HG03469 (cell line): ENCODE results near the gene TTC19.
A peak's percentile ranks its signal among the peaks of the same experiment; 100 is the strongest.
"Not testable (repeated sequence)": the region's sequence is repeated elsewhere in the genome, so short reads cannot be mapped to it uniquely, and the experiment has no call there.

ENCODE experiments used
- ATAC-seq: cut with Tn5 transposase; IDR thresholded peaks from one replicate; pipeline ENCODE4 v1.9.1; 2021; ENCODE audit warnings: mild to moderate bottlenecking, moderate library complexity, moderate number of reproducible peaks; ENCODE audit not compliant: unreplicated experiment

Gene TTC19

GRCh38 chr17:16027708-16028584, 28.3 kb downstream of the TTC19 start:
- ATAC-seq: peak; percentile 83

- no peak for ATAC-seq
Observed at GRCh38 chr17:16033729-16034349, 34.2 kb downstream of the TTC19 start.

DNA sequence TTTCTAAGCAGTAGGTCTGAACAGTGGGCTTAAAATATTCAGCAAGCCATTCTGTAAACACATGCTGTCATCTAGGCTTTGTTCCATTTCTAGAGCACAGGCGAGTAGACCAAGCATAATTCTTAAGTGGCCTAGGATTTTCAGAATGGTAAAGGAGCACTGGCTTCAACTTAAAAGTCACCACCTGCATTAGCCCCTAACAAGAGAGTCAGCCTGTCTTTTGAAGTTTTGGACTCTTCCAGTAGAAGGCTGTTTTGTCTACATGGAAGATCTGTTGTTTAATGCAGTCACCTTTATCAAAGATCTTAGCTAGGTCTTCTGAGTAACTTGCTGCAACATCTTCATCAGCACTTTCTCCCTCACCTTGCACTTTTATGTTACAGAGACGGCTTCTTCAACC, 36.6 kb downstream of the TTC19 start:
- no peak for ATAC-seq

DNA sequence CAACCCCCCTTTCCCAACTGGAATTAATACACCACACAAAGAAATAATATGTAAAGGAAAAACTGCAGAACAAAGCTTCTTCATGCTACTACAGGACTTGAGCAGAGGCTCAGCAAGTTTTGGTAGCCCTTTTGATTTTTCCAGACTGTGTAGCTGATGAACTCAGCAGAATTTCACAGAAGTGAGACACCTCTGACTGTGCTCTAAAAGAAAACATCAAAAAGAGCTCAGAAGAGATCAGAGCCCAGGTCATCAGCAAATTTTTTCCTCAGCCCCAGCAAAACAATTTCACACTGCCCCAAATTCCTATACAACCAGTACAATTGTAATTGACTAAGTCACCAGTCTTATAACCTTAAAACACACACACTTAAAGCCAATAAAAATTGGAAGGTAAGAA, 38.0 kb downstream of the TTC19 start:
- ATAC-seq: no peak

GRCh38 chr17:16040710-16041251, 41.2 kb downstream of the TTC19 start:
- no peak for ATAC-seq

DNA sequence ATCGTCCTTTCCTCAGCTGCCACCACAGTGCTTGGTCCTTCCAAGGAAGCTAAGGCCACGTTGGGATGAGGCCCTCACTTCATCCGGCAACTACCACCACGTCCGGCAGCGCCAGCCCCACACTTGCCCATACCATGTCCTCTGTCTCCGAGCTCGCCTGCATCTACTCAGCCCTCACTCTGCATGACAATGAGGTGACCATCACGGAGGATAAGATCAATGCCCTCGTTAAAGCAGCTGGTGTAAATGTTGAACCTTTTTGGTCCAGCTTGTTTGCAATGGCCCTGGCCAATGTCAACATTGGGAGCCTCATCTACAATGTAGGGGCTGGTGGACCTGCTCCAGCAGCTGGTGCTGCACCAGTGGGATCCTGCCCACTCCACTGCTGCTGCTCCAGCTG, 44.9 kb downstream of the TTC19 start:
- ATAC-seq: no peak

DNA sequence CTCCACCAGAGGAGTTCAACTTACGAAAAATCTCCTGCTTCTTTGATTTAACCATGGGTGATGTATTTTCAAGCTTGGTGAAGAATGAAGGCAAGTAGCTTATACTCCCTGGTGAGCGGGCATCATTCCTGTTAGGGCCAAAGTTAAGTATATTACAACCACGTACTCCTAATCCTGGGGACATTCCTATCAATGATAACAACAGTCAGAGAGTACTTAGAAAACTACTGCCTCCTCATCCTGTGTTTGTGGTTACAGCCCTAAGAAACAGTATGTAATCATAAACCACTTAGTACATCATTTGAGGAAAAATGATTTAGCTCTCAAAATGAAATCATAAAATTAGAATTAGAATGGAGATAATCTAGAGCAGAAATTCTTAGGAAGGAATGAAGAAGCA, 47.3 kb downstream of the TTC19 start:
- ATAC-seq: no peak

DNA sequence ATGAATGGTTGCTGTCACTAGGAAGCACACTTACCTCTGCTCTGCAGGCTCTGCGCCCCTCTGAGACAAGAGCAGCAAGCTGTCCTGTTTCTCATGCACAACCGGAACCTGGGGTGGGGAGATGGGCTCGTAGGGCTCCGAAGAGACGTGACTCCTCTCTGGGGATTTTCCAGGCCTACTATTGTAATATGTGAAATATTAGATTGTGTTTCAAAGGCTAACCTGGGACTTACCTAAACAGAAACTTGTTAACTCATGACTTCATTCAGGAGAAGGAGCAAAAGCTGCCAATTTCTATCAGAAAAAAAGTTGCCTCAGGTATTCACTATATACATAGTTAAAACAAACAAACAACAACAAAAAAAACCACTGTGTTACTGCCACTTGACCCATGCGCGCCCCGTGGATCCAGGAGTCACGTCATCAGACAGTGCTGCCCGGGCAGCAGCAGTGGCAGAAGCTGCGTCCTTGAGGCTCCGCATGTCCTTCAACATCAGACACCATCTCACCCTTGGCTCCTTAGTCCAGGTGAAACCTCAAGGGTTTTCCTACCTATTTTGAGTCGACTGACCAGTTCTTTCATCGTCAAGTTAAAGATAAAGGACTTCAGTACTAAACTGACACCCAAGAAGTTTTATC, 49.3 kb downstream of the TTC19 start:
- no peak for ATAC-seq

- ATAC-seq: no peak
Observed at GRCh38 chr17:16050844-16051243, 51.2 kb downstream of the TTC19 start.

- ATAC-seq: no peak
Observed at GRCh38 chr17:16052486-16052885, 52.9 kb downstream of the TTC19 start.

DNA sequence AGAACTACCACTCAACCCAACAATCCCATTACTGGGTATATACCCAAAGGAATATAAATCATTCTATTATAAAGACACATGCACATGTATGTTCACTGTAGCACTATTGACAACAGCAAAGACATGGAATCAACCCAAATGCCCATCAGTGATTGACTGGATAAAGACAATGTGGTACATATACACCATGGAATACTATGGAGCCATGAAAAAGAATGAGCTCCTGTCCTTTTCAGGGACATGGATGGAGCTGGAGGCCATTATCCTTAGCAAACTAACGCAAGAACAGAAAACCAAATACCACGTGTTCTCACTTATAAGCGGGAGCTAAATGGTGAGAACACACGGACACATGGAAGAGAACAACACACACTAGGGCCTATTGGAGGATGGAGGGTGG, 55.5 kb downstream of the TTC19 start:
- ATAC-seq: not testable (repeated sequence)

- ATAC-seq: no peak
Observed at GRCh38 chr17:16061631-16062030, 62.0 kb downstream of the TTC19 start.

DNA sequence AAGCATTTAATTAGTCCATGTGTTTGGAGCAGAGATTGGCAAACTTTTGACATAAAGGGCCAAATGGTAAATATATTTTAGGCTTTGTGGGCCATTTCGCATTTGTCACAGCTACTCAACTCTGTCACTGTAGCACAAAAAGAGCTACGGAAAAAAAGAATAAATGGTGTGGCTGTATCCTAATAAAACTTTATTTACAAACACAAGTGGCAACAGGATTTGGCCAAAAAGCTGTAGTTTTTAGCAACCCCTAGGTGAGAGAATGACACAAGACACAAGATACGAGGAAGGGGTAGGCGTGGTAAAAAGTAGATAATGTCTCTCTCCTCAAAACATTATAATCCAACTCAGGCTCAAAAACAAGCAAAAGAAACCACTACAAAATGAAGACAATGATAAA, 66.5 kb downstream of the TTC19 start:
- ATAC-seq: no peak

- ATAC-seq: no peak
Observed at GRCh38 chr17:16068323-16068722, 68.7 kb downstream of the TTC19 start.

- no peak for ATAC-seq
Observed at GRCh38 chr17:16072031-16072430, 72.4 kb downstream of the TTC19 start.

DNA sequence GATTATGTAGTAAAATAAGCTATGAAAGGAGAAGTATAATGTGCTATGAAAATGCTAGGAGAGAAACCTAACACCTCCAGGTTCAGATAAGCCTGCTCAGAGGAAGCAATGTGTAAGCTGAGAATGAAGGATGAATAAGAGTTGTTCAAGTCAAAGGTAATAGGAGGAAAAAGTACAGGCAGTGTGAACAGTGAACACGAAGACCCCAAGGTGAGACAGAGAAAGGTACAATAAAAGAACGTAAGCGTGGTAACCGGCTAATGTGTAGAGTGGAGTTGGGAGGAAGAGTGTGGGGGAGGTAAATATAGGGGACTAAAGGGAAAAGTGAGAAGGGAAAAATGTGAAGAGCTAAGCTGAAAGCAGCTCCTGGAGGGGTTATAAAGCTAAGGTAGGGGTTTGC, 74.2 kb downstream of the TTC19 start:
- no peak for ATAC-seq

GRCh38 chr17:16074423-16074822, 74.8 kb downstream of the TTC19 start:
- ATAC-seq: no peak

- no peak for ATAC-seq
Observed at GRCh38 chr17:16075949-16076348, 76.3 kb downstream of the TTC19 start.
